Astrocyte of the hippocampus (primary cell): Measurements from ENCODE around the gene IGF2BP2.
A peak's percentile ranks its signal among the peaks of the same experiment; 100 is the strongest.
"Not testable (repeated sequence)": the region's sequence is repeated elsewhere in the genome, so short reads cannot be mapped to it uniquely, and the experiment has no call there.

Experiments
- DNase-seq: peaks from one replicate; pipeline ENCODE4 v3.0.0; 2011; ENCODE audit warnings: low read depth, low spot score

IGF2BP2 gene

DNA sequence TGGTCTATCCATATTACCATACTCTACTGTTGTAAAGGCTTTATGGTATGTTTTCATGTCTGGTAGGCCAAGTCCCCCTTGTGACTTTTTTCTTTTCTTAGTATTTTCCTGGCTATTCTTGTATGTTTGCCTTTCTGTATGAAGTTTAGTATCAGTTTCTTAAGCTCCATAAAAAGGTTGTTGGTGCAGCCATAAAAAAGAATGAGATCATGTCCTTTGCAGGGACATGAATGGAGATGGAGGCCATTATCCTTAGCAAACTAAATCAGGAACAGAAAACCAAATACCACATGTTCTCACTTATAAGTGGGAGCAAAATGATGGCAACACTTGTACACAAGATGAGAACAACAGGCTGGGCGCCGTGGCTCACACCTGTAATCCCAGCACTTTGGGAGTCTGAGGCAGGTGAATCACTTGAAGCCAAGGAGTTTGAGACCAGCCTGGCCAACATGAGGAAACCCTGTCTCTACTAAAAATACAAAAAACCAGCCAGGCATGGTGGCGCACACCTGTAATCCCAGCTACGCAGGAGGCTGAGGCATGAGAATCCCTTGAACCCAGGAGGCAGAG is 13.7 kb upstream of the IGF2BP2 start:
- DNase-seq = not testable (repeated sequence)

- DNase-seq = no peak
Measured at GRCh38 chr3:185837414-185837813, 12.6 kb upstream of the IGF2BP2 start.

GRCh38 chr3:185831990-185832389 is 7.1 kb upstream of the IGF2BP2 start:
- DNase-seq = no peak

DNA sequence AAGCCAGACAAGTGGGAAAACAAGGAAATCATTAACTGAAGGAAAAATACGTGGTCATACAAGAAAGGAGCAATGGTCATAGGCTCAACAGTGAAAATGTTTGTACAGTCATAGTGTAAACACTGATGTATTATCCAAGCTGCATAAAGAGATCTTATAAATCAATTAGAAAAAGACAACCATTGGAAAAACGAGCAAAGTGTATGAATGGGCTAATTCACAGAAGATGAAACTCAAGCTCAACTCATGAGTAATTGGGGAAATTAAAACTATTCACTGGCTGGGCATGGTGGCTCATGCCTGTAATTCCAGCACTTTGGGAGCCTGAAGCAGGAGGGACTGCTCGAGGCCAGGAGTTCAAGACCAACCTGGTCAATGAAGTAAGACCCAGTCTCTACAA is 6.4 kb upstream of the IGF2BP2 start:
- no peak for DNase-seq

DNA sequence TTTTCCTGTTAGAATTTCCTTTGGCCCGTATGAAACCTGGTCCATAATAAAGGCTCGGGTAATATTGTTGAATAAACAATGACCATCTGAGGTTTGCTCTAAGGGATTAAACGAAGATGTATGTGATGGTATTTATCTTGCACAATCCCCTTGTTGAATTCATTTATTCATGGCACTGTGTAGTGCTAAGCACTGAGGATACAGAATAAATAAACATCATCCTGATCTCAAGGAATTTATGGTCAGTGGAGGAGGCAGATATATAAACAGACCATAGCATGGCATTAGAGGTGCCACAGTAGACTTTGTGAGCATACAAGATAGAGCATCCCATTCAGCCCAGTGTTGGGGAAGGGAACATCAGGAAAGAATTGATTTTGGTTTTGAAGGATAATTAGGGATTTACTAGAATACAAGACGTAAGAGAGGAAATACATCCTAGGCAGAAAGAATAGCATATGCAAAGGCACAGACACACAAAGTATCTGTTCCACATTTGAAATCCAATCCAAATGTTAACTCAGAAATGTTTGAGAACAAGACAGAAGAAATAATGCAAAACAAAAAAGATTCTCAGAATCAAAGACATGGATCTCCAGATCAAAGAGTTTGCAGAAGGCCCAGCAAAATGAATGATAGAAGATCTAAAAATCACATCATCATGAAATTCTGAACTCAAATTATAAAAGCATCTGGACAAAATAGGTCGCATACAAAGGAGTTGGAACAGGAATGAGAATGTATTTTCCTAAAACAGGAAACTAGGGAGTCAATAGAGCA is 5.4 kb upstream of the IGF2BP2 start:
- no peak for DNase-seq

DNA sequence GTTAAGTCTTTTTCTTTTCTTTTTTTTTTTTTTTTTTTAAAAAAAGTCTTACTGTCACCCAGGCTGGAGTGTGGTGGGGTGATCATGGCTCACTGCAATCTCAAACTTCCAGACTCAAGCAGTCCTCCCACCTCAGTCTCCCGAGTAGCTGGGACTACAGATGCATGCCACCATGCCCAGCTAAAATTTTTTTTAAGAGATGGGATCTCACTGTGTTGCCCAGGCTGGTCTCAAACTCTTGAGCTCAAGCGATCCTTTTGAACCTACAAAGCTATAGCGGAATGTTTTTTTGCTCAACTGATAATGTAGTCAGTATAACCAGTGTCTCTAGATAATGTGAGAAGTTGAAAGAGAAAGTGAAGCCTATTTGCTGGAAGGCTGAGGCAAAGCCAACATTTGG is 3.9 kb upstream of the IGF2BP2 start:
- no peak for DNase-seq

GRCh38 chr3:185827595-185828344 is 2.9 kb upstream of the IGF2BP2 start:
- DNase-seq = no peak

DNA sequence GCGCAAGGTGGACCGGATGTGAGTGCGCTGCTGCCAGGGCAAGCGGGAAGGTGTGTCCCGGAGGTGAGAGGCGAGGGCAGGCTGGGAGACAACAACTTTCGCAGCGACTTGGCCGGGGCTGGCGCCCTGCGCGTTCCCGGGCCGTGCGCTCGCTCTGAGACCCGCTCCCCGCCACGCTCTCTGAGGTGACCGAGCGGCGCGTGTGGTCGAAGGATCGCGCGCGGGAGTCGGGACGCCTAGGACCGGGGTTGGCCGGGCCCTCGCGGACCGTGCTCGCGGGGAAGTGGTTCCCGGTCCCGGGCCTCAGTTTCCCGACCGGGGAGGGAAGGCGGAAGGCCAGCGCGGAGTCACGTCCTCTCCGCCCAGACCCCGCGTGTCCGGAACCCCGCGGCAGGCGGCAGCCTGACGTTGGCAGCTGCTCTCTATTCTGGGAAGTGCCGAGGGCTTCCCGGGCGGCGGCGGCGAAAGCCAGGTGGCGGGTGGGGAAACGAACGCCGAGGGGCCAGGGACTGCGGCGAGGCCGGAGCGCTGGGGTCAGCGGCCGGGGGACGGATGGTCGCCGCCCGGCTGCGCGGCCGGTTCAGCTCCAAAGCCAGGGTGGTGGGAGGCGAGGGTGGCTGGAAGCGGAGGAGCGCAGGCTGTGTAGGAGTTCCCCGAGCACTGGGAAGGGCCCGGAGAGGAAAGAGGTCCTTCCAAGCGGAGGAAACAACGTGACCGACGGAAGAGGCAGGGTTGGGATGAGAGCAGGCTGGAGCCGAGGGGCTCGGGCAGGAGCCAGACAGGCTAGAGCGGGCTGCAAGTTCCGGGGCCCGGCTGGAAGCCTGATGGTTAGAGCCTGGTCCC is 1.0 kb upstream of the IGF2BP2 start:
- DNase-seq = peak; percentile 72

- peak; percentile 69 for DNase-seq
Measured at GRCh38 chr3:185824051-185825005, 514 bp downstream of the IGF2BP2 start.

- DNase-seq = peak; percentile 70
Measured at GRCh38 chr3:185823078-185824044, 1.5 kb downstream of the IGF2BP2 start.

GRCh38 chr3:185822221-185823000 is 2.4 kb downstream of the IGF2BP2 start:
- DNase-seq = peak; percentile 46

DNA sequence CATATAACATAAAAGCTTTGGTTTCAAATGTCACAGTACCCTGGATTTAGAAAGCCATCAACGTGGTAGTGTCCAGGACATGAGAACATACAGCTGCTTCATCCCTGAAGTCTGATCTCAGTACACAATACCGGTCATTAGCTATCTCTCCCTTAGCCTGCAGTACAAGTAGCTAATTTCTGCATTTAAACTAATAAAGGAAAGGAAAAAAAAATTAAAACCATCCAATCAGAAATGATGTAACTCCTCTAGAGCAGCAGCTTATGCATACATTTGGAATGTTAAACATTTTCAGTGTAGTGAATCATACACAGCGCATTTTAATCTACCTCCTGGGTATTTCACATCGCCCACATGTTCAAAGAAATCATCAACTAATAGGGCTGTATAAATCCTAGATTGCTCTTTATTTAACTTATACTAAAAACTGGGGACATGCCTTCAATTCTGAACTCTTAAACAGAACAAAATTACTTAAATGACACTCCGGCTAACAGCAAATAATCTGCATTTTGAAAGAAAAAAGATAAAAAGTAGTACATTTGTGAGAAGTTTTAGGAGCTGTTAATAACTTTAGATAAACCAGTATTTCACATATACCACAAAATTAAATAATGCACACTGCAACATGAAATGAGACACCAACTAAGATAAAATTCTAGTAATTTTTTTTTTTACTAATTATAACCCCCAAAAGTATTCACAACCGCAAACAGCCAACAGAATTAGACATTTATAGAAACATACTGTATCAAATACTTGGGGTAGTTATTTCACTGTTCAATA is 3.7 kb downstream of the IGF2BP2 start:
- DNase-seq = peak; percentile 79

- no peak for DNase-seq
Measured at GRCh38 chr3:185818267-185818875, 6.5 kb downstream of the IGF2BP2 start.

DNA sequence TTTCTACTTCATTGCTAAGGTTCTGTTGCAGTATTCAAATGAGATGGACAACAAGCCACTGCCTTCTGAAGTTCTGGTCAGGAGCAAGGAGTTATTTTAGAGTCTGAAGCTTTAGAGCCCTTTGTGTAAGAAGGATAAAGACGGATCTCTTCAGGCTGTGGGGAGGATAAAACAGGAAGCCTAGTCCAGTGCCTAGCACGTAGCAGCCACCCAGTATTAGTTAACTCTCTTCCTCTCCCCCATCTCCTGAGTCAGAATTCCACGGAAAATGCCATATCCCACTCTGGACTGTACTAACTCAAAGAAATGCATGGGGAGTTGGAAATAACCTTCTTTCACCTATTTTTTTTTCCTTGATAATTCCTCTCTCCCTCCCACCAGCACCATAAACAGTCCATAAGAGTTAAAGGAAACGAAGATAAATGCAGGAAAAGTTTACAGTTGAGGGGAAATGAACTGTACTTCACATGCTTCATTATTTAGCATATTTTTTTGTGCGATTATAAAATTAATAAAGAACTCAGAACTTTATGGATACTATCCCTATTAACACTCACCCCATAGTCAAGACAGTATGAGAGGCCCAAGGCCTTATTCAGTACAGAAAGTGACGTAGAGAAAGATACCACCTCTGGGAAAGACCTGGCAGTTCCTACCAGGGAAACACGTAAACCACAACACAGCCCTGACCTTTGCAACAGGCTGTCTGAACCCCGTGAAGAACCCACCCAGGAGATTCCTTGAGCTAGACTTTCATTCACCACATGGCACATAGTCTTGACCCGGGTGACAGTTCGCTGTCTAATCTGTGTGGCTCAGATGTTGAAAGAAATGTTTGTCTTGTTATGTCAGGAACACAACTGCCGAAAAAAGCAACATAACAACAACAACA is 9.2 kb downstream of the IGF2BP2 start:
- DNase-seq = peak; percentile 33

- DNase-seq = peak; percentile 84
Measured at GRCh38 chr3:185813691-185814215, 11.1 kb downstream of the IGF2BP2 start.

DNA sequence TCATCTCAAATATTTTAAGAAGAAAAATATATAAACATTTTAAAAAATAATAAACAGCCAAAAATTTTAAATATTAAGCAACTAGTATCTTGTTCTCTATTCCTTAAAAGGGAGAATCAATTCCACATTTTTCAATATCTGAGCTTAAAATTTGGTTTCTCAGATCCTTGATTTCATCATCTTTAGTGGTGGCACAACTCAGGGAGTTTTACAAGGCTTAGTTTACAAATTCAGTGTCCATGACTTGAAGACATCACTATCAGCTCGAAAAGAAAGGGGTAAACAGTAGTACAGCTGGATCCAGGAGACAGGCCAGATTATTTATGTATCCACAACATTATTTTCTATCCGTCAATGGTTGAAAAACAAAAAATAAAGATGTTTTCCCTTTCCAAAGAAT is 11.6 kb downstream of the IGF2BP2 start:
- DNase-seq = peak; percentile 12
